Islet of Langerhans (tissue), 1 donor: ENCODE results near the gene C1S.
"Not testable (repeated sequence)": the region's sequence is repeated elsewhere in the genome, so short reads cannot be mapped to it uniquely, and the experiment has no call there.

Experiments
- FAIRE-seq: peaks from one replicate; lab custom pipeline; 2011; peaks lifted over from hg19 to GRCh38; lab: Jason Lieb, UNC

C1S gene

DNA sequence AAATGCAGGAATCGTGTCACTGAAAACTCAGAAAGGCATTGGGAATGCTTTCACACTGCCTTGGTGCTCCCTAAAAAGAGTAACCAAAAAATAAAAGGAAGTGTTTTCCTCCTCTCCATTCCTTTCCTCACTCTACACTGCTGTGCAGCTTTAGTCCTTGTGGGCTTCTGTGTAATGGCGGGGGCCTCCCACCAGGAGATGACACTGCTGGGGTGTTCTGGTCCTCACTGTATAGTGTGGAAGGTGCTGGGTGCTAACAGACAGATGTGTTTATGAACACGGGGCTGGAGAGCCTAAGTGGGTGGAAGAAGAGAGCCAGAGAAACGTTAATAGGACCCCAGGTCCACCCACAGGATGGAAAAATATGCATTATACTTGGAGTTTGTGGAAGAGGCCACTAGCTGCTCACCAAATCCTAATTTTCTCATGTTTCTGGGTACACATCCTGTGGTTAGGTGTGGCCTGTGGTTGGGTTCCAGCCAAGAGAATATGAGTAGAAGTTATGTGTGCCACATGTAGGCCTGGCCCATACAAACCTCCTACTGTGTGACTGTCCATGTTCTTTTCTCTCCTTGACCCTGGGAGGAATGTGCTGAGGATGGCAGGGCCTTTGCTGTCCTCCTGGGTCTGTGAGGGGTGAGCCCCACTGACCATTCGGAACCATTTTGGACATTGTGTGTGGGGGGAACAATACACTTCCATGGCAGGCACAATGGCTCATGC, 14.0 kb upstream of the C1S start:
- FAIRE-seq: no peak

DNA sequence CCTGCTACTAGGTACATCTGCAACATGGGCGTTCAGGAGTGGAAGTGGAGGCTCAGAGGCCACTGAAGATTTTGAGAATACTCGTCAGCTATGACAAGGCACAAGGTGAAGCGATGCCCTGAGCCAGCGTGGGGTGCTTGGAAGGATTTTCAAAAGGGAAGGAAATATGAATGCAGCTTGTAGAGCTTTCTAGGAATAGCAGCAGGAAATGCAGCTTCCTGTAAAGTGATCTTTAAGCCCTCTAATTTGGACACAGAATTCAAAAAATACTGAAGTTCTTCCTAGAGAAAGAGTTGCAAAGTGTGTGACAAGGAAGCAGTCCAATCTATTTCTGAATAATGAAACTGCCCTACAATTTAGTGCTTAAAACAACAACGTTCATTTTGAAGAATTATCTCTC, 13.2 kb upstream of the C1S start:
- FAIRE-seq: no peak

DNA sequence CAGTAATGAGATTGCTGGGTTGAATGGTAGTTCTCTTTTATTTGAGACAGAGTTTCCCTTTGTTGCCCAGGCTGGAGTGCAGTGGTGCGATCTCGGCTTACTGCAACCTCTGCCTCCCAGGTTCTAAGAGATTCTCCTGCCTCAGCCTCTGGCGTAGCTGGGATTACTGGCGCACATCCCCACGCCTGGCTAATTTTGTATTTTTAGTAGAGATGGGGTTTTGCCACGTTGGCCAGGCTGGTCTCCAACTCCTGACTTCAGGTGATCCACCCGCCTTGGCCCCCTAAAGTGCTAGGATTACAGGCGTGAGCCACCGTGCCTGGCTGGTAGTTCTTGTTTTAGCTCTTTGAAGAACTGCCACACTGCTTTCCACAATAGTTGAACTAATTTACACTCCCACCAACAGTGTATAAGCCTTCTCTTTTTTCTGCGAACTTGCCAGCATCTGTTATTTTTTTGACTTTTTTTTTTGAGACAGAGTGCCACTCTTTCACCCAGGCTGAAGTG, 11.0 kb upstream of the C1S start:
- not testable (repeated sequence) for FAIRE-seq

DNA sequence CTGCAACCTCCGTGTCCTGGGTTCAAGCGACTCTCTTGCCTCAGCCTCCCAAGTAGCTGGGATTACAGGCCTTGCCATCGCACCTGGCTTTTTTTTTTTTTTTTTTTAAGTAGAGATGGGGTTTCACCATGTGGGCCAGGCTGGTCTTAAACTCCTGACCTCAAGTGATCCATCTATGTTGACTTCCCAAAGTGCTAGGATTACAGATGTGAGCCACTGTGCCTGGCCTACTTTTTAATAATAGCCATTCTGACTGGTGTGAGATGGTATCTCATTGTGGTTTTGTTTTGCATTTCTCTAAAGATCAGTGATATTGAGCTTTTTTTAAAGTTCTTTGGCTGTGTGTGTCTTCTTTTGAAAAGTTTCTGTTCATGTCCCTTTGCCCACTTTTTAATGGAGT, 10.5 kb upstream of the C1S start:
- not testable (repeated sequence) for FAIRE-seq

DNA sequence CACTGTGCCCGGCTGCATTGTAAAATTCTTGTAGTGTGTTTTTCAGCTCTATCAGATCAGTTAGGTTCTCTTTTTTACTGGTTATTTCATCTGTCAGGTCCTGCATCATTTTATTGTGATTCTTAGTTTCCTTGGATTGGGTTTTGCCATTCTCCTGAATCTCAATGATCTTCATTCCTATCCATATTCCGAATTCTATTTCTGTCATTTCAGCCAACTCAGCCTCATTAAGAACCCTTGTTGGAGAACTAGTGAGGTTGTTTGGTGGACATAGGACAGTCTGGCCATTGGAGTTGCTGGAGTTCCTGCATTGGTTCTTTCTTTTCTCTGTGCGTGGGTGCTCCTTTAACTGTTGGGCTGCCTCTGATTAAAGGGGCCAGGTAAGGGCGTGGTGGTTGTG, 5.6 kb upstream of the C1S start:
- FAIRE-seq: no peak

DNA sequence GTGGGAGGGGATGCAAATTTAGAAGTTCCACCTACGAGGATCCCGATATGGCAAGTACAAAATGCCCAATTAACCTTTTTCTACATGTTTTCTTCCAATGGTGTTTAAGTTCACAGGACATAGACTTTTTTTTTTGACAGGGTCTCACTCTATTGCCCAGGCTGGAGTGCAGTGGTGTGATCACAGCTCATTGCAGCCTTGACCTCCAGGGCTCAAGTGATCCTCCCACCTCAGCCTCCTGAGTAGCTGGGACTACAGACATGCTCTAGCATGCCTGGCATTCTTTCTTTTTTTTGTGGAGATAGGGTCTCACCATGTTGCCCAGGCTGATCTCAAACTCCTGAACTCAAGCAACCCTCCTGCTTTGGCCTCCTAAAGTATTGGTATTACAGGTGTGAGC, 4.8 kb upstream of the C1S start:
- not testable (repeated sequence) for FAIRE-seq

DNA sequence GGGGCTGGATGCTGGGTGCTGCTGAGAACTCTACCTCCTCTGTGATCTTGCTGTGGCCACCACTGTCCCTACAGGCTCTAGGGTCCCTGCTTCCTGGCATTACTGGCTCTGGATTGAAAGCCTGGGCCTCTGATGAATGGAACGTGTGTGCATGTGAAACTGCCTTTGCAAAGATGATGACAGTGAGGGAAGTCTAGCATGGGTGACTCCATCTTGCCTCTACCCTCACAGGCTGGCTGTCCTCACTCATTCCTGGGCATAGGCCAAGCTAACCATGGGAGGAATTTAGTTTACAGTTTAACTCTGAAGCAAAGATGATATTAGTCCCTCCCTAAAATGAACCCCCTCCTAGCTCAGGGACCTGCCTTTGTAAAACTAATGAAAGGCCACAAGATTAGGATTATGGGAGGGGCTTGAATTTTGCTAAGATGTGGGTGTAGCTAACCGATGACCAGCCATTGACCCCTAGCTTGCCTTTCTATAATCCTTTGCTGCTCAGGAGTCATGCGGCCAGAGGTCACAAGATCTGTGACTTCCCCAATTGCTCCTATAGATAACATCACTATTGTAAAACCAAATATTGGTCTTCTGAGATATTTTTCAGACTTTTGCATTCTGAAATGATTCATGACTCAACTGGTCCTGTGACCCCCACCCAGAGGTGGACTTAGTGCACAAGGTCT, 2.2 kb upstream of the C1S start:
- FAIRE-seq: no peak

DNA sequence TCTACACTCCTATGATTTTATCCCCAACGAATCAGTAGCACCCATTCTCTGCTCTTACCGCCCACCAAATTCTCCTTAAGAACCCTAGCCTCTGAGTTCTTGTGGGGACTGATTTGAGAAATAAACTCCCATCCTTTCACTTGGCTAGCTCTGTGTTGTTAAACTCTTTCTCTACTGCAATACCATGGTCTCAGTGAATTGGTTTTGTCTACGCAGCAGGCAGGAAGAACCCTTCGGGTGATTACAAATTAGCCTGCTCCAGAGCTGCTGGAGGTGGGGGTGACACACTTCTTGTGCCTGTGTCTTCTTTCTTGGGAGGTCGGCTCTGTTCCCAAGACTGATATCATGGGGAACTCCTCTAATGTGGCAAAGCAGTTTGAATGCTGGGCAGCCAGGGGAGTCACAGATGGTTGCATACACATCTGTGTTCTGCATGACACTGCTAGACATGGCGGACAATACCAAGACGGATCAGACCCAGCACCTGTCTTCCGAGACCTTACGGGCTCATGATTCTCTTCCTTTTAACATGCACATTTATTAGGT, 1.6 kb upstream of the C1S start:
- FAIRE-seq: no peak

DNA sequence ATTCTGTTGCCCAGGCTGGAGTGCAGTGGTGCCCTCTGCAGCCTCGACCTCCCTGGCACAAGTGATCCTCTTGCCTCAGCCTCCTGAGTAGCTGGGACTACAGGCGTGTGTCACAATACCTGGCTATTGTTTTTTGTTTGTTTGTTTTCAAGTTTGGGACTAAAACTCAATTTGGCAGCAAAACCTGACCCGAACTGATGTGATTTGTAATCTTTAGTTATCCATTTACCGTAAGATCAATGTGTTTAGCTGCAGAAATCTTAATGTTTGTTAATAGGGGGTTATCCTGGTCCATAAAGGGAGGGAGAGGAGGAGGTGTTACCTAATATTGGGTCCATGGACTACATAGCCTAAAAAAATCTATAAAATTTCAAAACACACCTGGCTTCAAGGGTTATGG, 738 bp upstream of the C1S start:
- FAIRE-seq: no peak

DNA sequence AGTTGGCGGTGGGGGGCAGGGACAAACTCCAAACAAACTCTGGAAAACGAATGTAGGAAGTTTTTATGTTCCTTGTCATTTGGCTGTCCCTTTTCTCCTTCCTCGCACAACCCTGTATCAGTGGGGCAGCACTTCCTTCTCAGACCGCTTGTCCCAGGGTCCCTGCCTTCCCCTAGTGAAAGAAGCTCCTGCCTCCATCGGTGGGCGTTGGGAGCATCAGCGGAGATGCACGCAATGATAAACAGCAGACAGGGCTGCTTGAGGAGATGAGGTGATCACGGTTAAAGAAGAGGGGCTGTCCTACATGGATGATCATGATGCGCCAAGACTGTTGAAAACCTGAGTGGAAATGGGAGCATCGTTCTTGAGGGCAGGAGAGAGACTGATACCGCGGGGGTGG, 620 bp downstream of the C1S start:
- no peak for FAIRE-seq

DNA sequence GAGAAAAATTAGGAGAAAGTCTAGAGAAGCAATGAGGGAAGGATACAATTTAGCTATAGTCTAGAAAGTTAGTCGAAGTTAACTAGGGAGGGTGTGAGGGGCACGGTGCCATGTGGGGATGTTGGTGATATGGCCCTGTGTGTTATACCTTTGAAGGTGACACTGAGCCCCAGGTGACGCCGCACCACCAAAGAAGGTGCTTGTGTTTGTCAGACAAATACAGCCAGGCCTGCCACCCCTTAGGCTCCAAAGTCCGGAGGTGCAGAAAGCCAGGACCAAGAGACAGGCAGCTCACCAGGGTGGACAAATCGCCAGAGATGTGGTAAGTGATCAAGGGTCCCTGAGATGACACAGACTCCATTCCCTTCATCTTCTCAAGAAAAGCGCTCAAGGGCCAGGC, 1.1 kb downstream of the C1S start:
- FAIRE-seq: no peak

DNA sequence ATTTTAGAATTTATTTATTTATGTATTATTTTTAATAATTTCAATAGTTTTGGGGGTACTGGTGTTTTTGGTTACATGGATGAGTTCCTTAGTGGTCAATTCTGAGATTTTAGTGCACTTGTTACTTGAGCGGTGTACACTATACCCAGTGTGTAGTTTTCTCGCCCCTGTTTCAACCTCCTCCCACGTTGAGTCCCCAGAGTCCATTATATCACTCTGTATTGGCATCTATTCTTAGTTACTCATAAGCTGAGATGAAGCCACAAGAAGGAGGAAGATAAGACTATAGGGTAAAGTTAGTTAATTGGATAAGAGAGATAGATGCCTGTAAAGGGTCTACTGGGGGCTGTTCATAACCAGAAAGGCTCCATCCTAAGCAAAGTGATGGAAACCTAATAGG, 4.0 kb downstream of the C1S start:
- FAIRE-seq: no peak

DNA sequence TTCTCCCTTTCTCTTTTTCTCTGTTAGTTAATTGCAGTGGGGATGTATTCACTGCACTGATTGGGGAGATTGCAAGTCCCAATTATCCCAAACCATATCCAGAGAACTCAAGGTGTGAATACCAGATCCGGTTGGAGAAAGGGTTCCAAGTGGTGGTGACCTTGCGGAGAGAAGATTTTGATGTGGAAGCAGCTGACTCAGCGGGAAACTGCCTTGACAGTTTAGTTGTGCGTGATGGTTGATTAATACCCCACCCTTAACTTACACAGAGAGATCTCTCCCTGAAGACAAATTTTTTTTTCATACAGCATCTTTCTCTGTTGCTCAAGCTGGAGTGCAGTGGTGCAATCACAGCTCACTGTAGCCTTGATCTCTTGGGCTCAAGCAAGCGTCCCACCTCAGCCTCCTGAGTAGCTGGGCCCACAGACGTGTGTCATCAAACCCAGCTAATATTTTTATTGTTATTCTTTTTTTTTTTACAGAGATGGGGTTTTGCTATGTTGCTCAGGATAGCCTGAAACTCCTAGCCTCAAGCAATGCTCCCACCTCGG, 4.6 kb downstream of the C1S start:
- FAIRE-seq: no peak

DNA sequence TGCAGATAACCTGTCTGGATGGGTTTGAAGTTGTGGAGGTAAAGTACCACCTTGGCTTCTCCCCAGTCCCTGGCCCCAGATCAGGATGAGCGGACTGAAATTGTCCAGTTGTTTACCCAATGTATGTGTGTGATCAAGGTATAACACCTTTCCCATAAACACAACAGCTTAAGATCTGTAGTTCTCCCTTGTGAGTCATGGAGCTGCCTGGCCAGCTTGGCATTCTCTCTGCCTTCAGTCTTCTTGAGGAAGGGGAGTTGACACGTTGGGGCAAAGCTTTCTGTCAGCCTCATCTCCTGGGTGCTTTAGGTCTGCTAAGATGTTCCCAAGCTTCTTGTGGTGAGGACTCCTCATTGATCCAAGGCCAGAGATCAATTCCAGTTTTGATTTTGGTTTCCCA, 6.1 kb downstream of the C1S start:
- FAIRE-seq: no peak

DNA sequence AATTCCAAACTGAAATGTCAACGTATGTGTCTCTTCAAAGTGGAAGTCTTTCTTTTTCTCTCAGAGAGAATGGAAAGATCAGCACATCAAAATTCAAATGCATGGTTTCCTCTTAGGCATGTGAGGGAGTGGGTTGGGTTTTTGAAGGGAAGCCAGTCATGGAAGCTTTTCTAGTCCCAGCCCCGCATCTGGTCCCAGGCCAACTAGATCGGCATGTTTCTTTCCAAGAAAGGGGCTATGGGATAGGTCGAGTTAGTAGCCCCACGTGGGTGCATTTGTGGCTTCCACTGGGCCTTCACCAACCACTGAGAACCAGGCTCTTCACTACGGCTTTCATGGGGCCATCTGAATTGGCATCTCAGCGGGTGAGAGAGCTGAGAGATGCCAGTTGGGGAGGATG, 6.6 kb downstream of the C1S start:
- no peak for FAIRE-seq

DNA sequence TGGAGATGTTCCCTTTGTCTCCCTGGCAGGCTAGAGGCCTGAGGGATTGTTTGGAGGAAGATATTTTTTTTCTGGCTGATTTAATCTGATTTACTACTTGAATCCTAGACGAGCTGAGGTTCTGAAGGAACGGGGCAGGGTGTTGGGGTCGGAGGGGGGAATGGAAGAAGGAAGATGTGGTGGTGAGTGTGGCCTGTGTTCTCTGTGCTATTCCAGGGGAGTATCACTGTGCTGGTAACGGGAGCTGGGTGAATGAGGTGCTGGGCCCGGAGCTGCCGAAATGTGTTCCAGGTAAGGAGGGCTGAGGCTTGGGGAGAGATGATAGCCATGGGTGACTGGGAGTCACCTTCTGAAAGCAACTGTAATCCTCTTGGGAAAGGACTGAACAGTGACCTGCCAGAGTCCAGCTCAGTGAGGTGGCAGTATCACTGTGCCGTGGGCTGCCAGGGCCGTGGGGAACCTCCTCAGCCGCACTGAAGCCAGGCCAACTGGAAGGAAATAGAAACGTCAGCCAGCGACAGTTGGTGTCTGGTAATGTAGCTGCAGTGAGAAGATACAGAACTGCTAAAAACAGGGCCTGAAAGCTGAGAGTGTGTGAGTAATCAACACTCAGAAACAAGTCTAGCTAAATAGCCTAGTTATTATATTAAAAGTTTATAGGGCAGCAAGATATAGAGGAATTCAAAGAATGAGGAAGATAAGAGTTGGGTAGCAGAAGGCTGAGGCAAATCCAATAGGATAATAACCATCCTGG, 7.9 kb downstream of the C1S start:
- peak; percentile 41 for FAIRE-seq

DNA sequence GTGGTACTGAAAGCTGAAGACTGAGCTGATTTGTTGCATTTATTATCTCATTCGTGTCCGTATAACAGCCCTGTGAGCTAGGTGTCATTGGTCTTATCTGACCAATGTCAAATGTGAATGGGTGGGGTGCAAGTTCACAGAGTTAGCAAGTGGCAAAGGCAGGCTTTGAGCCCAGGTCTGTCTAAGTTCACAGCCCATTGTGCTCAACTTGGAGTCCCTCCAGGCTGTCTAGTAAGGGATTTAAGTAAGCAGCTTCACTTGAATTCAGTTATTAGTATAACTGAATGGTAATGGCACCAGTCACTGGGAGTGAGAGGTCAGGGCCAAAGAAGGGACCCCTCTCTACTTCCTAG, 8.5 kb downstream of the C1S start:
- no peak for FAIRE-seq

DNA sequence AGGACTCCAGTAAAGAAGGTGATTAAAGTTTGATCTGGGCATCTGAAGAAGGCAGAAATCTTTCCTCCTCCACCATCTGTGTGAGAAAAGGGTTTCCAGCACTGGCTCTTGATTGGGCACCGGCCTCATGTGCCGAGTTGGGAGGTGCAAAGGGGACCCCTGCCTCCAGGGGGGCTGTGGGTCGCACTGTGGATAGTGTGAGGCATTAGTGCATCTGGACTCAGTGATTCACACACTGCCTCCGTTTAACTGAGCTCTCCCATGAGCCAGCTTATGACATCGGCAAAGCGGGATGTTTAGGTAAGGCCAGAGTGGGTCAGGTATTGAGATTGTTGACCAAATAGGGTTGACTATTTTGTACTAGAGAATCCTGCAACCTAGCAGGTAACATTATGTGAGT, 8.9 kb downstream of the C1S start:
- FAIRE-seq: no peak

DNA sequence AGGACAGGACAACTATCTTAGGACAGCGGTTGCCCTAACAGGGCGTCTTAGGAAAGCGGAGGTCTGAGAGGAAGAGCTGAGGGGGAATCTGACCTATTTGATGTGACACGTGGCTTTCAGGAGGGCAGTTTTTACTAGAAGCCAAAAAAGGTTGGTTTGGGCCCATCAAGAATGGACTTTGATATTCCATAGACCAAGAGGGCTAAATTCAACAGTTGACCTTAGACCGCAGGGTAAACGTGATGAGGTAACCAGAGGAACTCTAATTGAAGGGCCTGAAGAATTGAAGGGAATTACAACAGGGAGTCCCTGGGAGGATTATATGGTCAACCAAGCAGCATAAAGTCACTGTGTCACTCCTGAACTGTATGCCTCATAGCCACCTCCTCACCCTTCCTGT, 11.5 kb downstream of the C1S start:
- FAIRE-seq: no peak

DNA sequence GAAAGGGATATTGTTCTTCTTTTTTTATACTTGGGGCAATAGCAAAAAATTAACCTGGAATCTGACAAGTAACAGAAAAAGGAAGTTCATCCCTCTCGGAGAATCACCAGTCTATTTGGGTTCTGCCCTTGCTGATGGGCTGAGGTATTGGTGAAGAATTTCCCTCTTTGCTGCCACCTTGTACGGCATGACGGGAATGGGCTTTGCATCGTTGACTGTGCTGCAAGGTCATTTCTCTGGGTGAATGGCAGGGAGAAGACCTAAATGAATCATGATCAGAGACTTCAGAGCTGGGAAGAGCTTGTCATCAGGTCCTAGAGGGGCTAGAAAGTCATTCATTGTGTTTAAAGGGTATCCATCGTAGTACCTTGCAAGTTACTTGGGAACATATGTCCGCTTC, 12.0 kb downstream of the C1S start:
- no peak for FAIRE-seq

DNA sequence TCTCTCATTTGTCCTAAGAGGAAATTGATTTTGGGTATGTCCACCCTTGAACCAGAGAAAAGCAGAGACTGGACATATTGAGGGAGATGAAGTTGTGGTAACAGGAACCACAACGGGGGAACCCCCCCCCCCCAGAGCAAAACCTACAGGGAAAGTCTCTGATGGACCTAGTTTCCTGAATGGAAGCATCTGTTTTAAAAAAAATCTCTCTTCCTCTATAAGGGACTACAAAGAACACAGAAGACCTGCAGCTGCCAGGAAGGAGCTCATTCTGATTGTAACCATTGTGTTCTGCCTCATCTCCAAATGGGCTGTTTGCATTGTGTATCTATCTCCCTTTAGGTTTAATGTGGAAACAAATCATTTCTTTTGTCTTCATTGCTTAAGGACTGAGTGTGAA, 13.4 kb downstream of the C1S start:
- no peak for FAIRE-seq

DNA sequence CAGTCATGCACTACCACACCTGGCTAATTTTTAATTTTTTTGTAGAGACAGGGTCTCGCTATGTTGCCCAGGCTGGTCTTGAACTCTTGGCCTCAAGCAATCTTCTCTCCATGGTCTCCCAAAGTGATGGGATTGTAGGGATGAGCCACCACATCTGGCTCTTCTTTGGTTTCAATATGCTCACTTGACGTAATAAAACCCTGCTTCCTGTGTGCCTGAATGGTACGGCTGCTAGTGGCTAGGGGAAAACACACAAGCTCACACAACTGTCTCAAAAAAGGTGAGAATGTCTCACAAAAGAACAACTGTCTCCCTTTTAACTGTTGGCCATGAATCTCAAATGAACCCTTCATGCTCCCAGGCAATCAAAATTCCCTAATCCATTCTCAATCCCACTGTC, 15.0 kb downstream of the C1S start:
- FAIRE-seq: no peak

DNA sequence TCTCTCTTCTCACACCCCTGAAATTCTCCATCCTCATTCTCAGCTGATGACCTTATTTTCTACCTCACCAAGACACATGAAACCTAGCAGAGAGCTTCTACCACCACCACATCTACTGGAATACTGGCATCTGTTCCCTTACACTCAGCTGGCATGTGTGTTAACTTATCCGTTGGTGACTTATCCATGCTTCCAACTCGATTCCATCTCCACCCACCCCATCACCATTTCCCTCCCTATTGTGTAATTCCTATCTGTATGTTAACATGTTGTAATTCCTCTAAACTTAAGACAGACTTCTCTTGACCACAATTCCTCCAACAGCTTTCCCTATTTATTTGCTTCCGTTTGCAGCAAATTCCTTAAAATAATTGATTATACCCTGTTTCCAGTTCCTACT, 15.4 kb downstream of the C1S start:
- no peak for FAIRE-seq
